GM19438 (cell line): ENCODE data around the gene SMIM10L2A.
"Not testable (repeated sequence)": the region's sequence is repeated elsewhere in the genome, so short reads cannot be mapped to it uniquely, and the experiment has no call there.

Source experiments
- ATAC-seq: cut with Tn5 transposase; IDR thresholded peaks from one replicate; pipeline ENCODE4 v1.9.1; 2021; ENCODE audit warnings: low read depth; ENCODE audit not compliant: unreplicated experiment

Gene SMIM10L2A

DNA sequence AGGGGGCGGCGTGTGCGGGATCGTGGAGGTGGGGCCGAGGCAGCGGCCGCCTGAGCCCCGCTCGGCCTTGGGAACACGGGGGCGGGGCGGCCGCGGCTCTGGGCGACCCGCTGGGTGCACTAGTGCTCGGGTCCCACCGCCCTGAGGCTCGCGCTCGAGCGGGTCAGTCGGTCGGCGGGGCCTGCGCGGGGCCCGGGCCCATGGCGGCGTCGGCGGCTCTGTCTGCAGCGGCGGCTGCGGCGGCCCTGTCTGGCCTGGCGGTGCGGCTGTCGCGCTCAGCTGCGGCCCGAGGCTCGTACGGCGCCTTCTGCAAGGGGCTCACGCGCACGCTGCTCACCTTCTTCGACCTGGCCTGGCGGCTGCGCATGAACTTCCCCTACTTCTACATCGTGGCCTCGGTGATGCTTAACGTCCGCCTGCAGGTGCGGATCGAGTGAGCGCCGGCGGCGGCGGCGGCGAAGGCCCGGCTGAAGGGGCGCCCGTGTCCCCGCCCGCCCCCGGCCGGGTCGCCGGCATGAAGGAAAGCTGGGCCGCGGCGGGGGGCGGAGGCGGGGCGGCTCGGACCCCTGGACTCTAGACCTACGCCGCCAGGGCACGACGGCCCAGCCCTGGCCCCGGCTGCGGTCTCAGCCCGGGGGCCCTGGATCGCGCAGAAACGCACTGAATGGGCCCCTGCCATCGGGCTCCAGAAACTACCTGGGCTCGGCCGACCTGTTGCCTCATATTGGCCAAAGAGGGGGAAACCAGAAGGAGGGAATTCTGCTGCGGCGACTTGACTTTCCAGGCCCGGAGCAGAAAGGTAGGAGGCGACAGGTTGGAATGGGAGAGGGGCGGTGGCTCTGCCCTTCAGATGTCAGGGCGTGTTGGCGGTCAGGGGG lies at the start of gene SMIM10L2A:
SMIM10L2A (plus strand) TSS at position 13 of the 878 bp plus-strand sequence; CDS start at position 201, 188 bp downstream.
- ATAC-seq: peak; percentile 53

DNA sequence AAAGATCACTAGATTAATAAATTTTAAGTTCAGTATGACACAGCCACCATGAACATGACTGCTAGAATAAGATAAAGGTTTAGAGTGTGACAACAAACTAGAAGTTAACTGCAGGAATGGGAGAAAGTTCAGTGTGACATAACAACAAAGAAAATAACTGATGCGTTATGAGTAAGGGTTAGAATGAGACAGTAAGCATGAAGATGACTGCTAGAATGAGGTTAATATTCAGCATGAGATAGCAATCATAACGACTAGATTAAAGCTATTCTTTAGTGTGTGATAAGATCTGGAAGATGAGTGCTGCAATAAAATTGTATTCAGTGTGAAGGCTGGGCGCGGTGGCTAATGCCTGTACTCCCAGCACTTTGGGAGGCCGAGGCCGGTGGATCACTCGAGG lies 48.4 kb upstream of the SMIM10L2A start:
- ATAC-seq: no peak

DNA sequence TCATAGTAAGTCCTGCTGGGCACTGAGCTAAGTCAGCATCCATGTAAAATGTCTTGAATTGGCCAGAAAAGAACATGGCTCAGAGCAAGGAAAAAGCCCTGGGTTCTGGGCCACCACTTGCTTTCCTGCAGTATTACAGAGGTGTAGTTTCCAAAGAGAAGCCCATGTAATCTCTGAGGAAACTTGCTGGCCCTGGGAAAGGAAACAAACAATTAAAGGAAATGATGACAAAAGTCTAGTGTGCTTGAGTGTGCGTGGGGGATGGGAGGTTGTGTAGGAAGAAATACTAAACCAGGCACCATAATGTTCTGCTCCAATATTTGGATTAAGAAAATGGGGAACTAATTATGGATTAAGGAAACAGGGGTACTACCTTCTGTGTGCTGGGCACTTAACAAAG lies 39.5 kb upstream of the SMIM10L2A start:
- ATAC-seq: no peak

DNA sequence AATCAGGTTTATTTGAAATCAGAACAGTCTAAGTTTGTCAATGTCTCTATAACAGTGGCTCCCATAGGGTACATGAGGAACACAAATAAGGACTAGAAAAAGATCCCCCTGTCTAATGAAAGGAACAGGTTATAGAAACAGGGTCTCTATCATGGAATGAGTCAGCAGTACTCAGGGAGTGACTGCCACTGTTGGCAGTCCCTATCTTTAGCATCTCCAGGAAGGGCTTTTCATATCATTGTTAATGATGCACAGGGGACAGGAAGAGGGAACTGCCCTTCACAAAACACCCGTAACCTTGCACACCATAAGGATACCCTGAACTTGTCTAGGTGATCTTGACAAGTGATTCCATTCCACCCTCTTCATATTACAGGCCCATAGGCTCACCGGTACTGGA lies 38.5 kb upstream of the SMIM10L2A start:
- ATAC-seq: no peak

DNA sequence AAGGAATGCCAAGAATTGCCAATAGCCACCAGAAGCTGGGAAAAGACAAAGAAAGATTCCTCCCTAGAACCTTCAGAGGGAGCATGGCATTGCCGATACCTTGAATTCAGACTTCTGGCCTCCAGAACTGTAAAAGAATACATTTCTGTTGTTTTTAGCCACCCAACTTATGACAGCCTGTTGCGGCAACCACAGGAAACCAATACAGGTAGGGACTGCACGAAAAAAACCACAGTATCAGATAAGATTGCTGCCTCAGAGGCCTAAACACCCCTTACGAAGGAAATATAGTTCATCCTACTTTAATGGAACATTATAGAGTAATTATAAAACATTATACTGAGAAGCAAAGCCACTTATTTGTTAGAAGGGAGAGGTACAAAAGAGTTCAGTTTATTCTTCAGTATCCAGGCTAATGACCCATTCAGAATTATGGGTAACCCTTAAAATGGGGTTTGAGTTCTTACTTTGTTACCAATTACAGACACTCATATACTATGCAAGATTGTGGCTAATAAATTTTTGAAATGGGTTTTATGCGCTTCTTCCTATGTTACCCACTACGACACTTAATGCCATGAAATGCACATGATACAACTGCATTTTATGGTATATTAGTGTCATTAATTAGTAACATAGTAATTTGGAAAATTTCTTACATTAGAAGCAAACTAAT lies 37.4 kb upstream of the SMIM10L2A start:
- ATAC-seq: no peak

DNA sequence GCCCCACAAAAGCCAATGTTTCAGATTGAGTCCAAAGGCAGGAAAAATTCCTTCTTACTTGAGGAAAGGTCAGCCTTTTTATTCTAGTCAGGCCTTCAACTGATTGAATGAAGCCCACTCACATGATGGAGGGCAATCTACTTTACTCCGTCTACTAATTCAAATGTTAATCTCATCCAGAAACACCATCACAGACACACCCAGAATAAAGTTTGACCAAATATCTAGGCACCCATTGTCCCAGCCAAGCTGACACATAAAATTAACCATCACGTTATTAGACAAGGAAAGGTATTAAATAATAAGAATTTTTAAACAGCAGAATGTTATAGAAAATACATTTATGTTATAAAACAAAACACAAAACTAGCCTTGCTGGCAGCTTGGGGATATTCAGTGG lies 32.9 kb upstream of the SMIM10L2A start:
- ATAC-seq: no peak

DNA sequence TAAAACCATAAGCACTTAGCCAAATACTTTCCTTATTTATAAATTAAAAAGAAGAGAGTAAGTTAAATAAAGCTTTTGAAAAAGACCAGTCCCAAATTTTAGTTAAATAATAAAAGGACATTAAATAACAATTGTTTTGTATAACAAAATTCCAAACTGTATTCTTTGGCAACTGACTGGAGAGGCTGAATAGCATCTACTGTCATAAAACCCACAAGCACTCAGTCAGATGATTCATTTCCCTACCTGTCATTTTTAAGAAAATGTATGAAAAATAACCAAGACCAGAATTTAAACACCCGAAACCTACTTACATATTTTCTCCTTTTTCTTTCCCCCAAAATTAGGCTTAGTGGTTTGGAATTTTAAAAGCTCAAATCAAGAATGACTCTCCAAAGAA lies 32.5 kb upstream of the SMIM10L2A start:
- no peak for ATAC-seq

DNA sequence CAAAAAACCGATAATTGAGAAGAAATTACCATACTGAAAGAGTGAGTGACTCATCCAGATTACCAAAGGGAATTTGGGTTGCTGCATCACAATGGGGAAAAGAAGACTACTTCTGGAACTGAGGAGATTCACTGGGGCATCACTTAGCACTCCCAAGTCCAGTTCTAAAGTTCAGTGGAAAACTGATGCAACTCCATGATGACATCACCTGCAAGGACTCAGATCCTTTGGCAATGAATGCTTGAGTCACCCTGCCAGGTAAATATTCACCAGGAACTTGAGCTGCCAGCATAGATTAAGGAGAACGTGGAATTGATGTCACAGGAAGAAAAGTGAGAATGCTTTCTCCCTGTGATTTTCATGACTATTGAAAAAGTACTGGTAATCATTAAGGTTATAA lies 32.0 kb upstream of the SMIM10L2A start:
- no peak for ATAC-seq

DNA sequence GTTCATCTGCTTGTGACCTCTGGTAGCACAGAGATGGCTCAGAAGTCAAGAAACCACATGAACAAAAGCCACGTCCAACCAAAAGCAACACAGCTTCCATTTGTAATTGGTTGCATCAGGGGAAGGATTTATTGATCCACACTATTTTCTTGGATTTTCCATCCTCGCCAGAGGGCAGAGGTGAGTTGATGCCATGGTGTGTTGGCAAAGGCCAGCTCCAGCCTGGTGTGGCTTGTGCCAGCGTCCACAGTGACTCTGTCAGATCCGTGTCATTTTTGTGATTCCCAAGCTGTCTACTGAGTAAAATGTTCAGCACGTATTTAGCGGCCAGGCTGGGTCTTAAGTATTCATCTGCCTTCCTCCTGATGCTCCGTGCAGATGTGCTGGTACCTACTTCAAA lies 30.0 kb upstream of the SMIM10L2A start:
- ATAC-seq: no peak

DNA sequence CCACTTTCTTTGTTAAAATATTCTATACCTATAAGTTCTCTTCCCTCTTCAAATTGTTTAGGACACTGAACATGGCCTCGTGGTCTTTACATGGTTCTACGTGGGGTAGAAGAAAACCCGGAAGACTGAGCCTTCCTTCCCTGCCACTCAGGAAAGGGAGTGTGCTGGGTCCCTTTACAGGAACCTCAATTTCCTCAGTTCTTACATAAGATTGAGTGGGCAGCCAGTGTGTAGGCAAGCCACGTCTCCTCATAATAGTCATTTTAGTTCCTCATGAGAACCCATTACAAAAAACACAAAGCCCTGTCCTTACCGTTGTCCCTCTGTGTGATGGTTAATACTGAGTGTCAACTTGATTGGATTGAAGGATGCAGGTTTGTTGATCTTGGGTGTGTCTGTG lies 28.7 kb upstream of the SMIM10L2A start:
- ATAC-seq: no peak

DNA sequence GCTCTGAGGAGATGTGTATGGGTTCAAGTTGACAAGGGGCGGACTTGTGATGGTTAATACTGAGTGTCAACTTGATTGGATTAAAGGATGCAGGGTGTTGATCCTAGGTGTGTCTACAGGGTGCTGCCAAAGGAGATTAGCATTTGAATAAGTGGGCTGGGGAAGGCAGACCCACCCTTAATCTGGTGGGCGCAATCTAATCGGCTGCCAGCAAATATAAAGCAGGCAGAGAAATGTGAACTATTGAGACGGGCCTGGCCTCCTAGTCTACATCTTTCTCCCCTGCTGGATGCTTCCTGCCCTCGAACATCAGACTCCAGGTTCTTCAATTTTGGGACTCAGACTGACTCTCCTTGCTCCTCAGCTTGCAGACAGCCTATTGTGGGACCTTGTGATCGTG lies 26.7 kb upstream of the SMIM10L2A start:
- ATAC-seq: no peak

DNA sequence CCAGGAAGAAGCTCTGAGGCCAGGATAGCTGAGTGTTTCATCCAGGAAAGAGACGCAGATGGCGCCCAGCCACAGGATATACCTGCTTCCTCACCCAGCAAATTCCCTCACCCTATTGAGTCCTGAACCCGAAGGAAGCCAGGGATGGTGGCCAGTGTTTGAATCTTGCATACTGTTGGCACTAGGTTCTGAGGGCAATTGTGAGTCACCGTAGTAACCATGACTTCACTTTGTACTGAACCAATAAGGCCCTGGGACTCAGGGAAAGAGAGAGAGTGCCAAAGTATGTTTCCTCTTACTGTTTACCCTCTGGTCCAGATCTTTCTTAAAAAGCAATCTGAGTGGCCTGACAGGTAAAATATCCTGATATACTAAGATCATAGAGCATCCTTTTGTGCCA lies 25.6 kb upstream of the SMIM10L2A start:
- ATAC-seq: no peak

DNA sequence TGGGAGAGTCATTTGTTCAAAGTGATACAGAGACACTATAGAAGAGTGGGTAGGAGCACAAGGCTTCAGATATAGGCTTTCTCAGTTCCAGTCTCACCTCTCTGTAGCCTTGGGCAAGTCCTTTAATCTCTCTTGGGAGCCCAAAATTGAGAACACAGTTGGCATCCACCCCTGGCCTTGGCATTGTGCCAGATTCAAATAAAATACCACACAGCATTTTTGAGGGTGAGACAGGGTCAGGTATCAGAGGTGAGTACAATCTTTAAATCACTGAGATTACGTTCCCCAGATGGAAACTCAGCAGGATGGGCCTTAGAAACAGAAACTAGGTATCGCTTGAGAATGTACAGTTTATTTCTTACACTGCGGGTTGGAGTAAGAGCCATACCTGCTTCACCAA lies 25.2 kb upstream of the SMIM10L2A start:
- ATAC-seq: no peak

DNA sequence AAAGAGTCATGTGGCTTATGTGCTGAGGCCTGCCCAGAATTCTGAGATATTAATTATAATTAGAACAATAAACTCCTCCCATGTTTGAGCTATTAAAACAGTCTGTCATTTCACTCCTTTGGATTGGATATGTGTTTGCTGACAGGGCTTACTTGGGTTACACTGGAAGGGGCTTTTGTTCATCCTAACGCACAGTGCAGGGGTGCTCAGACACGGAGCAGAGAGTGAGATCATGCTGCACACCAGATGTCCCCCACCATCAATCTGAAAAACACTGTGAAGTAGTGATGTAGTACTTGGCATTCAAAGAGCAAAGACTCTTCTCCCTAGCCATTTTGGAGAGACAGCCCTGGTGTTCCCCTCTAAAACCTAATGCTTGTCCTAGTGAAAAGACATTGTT lies 24.1 kb upstream of the SMIM10L2A start:
- ATAC-seq: no peak

DNA sequence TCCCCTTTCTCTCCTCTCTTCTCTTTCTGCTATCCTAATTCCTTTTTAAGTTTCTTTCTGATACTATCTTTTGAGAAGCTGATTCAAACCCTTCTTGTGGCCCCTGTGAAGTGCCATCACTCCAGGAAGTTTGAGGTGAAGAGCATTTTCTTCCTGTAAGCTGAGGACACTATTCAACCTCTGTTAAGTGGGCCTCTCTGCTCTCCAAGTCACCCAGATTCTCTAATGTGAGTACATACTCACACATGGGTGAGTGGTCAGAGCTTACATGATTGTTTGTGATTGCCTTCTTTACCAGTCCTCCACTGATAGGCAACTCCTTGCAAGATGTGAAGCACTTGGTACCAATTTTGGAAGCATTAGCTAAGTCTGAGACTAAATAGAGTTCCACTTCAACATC lies 18.4 kb upstream of the SMIM10L2A start:
- ATAC-seq: no peak

DNA sequence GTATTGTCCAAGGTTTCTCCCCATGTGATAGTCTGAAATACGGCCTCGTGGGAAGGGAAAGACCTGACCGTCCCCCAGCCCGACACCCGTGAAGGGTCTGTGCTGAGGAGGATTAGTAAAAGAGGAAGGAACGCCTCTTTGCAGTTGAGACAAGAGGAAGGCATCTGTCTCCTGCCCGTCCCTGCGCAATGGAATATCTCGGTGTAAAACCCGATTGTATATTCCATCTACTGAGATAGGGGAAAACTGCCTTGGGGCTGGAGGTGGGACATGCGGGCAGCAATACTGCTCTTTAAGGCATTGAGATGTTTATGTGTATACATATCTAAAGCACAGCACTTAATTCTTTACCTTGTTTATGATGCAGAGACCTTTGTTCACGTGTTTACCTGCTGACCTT lies 15.3 kb upstream of the SMIM10L2A start:
- not testable (repeated sequence) for ATAC-seq

DNA sequence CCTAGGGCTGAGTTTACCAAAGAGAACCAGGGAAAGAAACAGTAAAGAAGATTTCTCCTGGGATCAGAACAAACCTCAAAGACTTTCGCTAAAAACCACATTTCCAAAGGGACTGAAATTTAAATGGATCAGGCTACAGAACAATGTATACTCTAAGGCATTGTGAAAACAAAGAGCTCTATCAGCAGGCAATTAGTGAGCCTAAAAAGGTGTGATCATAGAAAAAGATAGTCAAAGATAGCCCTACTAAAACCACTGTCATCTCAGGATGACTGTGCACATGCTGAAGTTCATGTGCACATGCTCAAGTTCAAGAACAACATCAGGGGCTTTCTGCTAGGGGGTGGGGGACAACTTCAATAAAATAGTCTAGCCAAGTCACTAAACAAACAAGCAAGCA lies 12.9 kb upstream of the SMIM10L2A start:
- no peak for ATAC-seq

DNA sequence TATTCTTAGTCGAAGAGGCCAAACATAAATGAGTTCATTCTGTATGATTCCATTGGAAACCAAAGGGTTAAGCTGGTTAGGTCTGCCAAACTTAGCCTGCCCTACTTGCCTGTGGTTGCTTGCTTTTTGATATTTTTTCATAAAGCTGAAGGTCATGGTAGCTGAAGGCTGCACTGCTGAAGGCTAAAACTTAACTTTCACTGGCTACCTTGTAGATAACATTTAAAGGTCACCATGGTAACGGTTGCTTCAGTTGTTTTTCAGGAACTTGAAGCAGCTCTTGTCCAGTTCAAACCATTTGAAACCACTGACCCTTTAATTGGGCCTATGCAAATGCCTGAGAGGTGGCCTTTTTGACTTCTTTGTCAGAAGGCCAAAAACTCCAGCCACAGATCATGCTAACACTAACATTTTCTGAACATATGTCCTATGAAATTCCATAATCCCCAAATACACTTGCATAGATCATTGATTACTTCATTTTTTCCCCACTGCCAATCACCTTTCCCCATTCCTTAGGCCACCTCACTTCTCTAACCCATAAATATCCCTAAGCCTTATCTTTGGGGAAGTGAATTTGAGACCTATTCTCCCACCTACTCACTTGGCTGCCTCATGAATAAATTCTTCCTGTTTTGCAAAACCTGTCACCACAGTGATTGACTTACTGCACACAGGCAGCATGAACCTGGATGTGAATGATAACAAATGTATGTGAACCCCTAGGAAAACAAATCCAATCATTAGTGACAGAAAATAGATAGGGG lies 10.7 kb upstream of the SMIM10L2A start:
- ATAC-seq: no peak

DNA sequence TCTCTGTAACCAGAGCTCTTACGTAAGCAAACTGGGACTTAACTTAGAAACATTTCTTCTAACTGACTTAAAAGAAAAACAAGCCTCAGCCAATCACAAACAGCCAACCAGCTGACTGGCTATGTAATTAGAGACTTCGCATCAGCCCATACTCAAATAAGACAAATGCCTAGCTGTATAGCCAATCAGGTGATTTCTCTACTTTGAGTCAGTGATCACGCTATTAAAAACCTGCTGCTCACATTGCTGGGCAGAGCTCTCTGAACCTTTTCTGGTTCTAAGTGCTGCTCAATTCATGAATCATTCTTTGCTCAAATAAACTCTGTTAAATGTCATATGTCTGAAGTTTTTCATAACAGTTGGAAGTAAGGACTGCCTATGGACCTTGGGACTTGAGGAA lies 9.9 kb upstream of the SMIM10L2A start:
- ATAC-seq: no peak

DNA sequence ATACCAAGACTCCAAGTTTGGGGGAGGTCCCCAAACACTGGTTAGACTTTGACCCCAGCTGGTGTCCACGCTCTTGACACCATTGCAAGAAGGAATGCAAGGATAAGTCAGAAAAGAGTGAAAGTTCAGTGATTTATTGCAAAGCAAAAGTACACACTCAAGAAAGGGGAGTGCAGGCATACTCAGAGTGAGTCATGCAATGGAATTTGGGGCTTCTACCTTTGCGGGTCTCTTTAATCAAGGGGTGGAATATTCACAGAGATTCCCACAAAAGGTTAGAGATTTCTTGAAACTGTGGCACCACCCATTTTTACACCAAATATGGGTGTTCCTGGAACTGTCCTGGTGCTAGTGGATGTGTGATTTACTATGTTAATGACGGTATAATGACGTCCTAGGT lies 5.2 kb upstream of the SMIM10L2A start:
- ATAC-seq: no peak

DNA sequence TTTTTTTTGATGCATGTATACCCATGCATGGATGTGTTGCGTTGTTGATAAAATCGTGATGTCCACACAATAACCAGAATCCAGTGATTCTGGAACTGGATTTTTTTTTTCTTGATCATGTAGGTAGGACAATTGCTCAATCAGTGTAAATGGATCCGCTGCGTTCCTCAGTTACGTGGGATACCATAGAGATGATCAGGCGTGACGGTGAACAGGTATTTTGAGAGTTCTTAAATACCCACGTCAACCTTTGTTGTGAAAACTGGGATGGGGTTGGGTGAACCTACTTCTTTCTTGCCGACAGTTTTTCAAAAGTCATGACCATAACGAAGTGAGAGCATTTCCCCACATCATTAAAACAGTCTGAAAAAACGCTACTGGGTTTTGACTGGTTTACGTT lies 913 bp upstream of the SMIM10L2A start:
- ATAC-seq: no peak
